Motor neuron (in vitro differentiated cells): ENCODE data around the gene ITM2B. TPM values are rescaled to one million over a fixed set of nuclear protein-coding genes. Genes with fewer than 3 reads are reported as not detected.
A peak's percentile ranks its signal among the peaks of the same experiment; 100 is the strongest.
"Not testable (repeated sequence)": the region's sequence is repeated elsewhere in the genome, so short reads cannot be mapped to it uniquely, and the experiment has no call there.

Experiments used
- ATAC-seq, 8 experiments: fragments of 200-7000 bp; cut with Tn5 transposase; replicated peaks in 6 of 8; 2 replicates each; pipeline ENCODE4 v1.8.0; 2021; ENCODE audit warnings: mild to moderate bottlenecking in 8 of 8, moderate library complexity in 8 of 8
- H3K27ac ChIP-seq, 2 donors: fragments of 250-450 bp; sonication (Bioruptor Pico); 2 replicates each; pipeline ENCODE4 v1.9.0; 2021; ENCODE audit warnings: antibody characterized with exemption in 2 of 2, mild to moderate bottlenecking in 2 of 2, moderate library complexity in 1 of 2
- H3K4me1 ChIP-seq, 2 donors: fragments of 250-450 bp; sonication (Bioruptor Pico); replicated peaks in 1 of 2; 2 replicates each; pipeline ENCODE4 v1.6.1; 2021; ENCODE audit warnings: antibody characterized with exemption in 2 of 2, mild to moderate bottlenecking in 2 of 2, moderate library complexity in 1 of 2
- H3K4me3 ChIP-seq, 5 donors: fragments of 250-450 bp; sonication (Bioruptor Pico); 2 replicates each; pipeline ENCODE4 v1.9.0; 2021; ENCODE audit warnings: antibody characterized with exemption in 5 of 5, mild to moderate bottlenecking in 5 of 5, moderate library complexity in 4 of 5
- WGBS, 10 experiments: fragments of 450-650 bp; shearing (Covaris generic); methylation state at CpG; one replicate each; pipeline ENCODE4 v1.0.0; 2022; 5-methylcytosine and 5-hydroxymethylcytosine counted together
- in situ Hi-C, 9 experiments: fragments of 400-800 bp; cut with MboI; loops; one replicate each; pipeline ENCODE4 v1.15.0; 2021; ENCODE audit warnings: low sequenced_read_pairs in 9 of 9, low pct_unique_long_range_greater_than_20kb in 2 of 9; ENCODE audit not compliant: unreplicated experiment in 9 of 9
- total RNA-seq, 8 experiments: library from RNA; unstranded; fragments of 300-600 nt; gene quantifications; 2 replicates each; pipeline versions ENCODE4 v1.2.3 to v1.2.4, GENCODE V29; 2022

Gene ITM2B
- total RNA-seq, 8 experiments from 2014 or later: 100 to 965 (median 173) TPM

- H3K4me1 ChIP-seq: no peaks in the 10 kb centered on the region
- WGBS, 10 experiments: 100% methylated on average over 1 of the region's 1 CpG; no CpG with 5 or more reads in 8 of the 10 experiments
- no peak overlapping the region for H3K4me3 ChIP-seq
- in situ Hi-C loops: no loop called here
- ATAC-seq: no peak
- H3K27ac ChIP-seq: no peak overlapping the region
Observed at GRCh38 chr13:48214519-48215121, 18.4 kb upstream of the ITM2B start.

GRCh38 chr13:48215511-48216203 lies 17.3 kb upstream of the ITM2B start:
- H3K4me3 ChIP-seq, H3K27ac ChIP-seq, H3K4me1 ChIP-seq, in situ Hi-C loops, ATAC-seq: not testable (repeated sequence)
- WGBS, 10 experiments: 33 to 60% (median 50%) methylated on average over 1 of the region's 1 CpG; no CpG with 5 or more reads in 7 of the 10 experiments

GRCh38 chr13:48216204-48216711 lies 16.7 kb upstream of the ITM2B start:
- H3K4me3 ChIP-seq: no peak overlapping the region
- H3K27ac ChIP-seq: no peak overlapping the region
- ATAC-seq: peak in 2 of 8 experiments; percentile 60 to 62
- in situ Hi-C loops: no loop called here
- no peaks in the 10 kb centered on the region for H3K4me1 ChIP-seq
- WGBS, 10 experiments: 20 to 100% (median 65%) methylated on average over 1 of the region's 2 CpGs; no CpG with 5 or more reads in 4 of the 10 experiments

- no peak overlapping the region for H3K27ac ChIP-seq
- H3K4me1 ChIP-seq: no peaks in the 10 kb centered on the region
- H3K4me3 ChIP-seq: no peak overlapping the region
- 0 to 100% (median 75%) methylated on average over 1 to 2 of the region's 2 CpGs; no CpG with 5 or more reads in 2 of the 10 experiments for WGBS, 10 experiments
- no peak for ATAC-seq
- in situ Hi-C loops: no loop called here
Observed at GRCh38 chr13:48220592-48220980, 12.4 kb upstream of the ITM2B start.

- in situ Hi-C loops: no loop called here
- Histone ChIP-seq H3K4me3 (no peak overlapping the region), H3K4me1 (no peaks in the 10 kb centered on the region), H3K27ac (no peak overlapping the region)
- 43 to 95% (median 73%) methylated on average over 2 to 7 of the region's 8 CpGs for WGBS, 10 experiments
- ATAC-seq: no peak
Observed at GRCh38 chr13:48220981-48221685, 11.9 kb upstream of the ITM2B start.

GRCh38 chr13:48221686-48222187 lies 11.3 kb upstream of the ITM2B start:
- WGBS, 10 experiments: 32 to 100% (median 77%) methylated on average over 1 to 4 of the region's 4 CpGs
- in situ Hi-C loops: no loop called here
- no peak for ATAC-seq
- H3K27ac ChIP-seq: no peak overlapping the region
- no peak overlapping the region for H3K4me3 ChIP-seq
- H3K4me1 ChIP-seq: no peaks in the 10 kb centered on the region

GRCh38 chr13:48222358-48223301 lies 10.4 kb upstream of the ITM2B start:
- Histone ChIP-seq H3K27ac (no peak overlapping the region), H3K4me1 (no peaks in the 10 kb centered on the region), H3K4me3 (no peak overlapping the region)
- WGBS, 10 experiments: 44 to 95% (median 90%) methylated on average over 2 to 12 of the region's 12 CpGs
- ATAC-seq: peak in 3 of 8 experiments; percentile 27 to 70 (median 32)
- in situ Hi-C loops: no loop called here

- 56 to 100% (median 100%) methylated on average over 1 to 3 of the region's 3 CpGs; no CpG with 5 or more reads in 1 of the 10 experiments for WGBS, 10 experiments
- ATAC-seq: no peak
- in situ Hi-C loops: loop anchor here in 1 of 9 experiments (25.0 kb wide), 1 partner anchor 87 kb away; no protein-coding TSS in a partner anchor
Observed at GRCh38 chr13:48224701-48225100, 8.3 kb upstream of the ITM2B start.

GRCh38 chr13:48230541-48230940 lies 2.5 kb upstream of the ITM2B start:
- ATAC-seq: no peak

More at GRCh38 chr13:48224701-48225100, 8.3 kb upstream of the ITM2B start:
- Histone ChIP-seq H3K27ac (no peak overlapping the region), H3K4me1 (no peaks in the 10 kb centered on the region), H3K4me3 (no peak overlapping the region)

GRCh38 chr13:48231080-48231479 lies 1.9 kb upstream of the ITM2B start:
- Histone ChIP-seq H3K4me1 (peaks cover 5% of the 10 kb centered on the region in 2 donors), H3K4me3 (no peak overlapping the region), H3K27ac (no peak overlapping the region)
- in situ Hi-C loops: loop anchor here in 1 of 9 experiments (25.0 kb wide), 1 partner anchor 94 kb away; no protein-coding TSS in a partner anchor
- no peak for ATAC-seq
- WGBS, 10 experiments: 15 to 100% (median 48%) methylated on average over 2 to 4 of the region's 4 CpGs

More at GRCh38 chr13:48230541-48230940, 2.5 kb upstream of the ITM2B start:
- in situ Hi-C loops: loop anchor here in 1 of 9 experiments (25.0 kb wide), 1 partner anchor 93 kb away; no protein-coding TSS in a partner anchor
- no peak overlapping the region for H3K27ac ChIP-seq
- WGBS, 10 experiments: 36 to 97% (median 63%) methylated on average over 1 to 2 of the region's 2 CpGs
- peaks cover 0 to 5% of the 10 kb centered on the region in 2 donors for H3K4me1 ChIP-seq
- H3K4me3 ChIP-seq: no peak overlapping the region

GRCh38 chr13:48231933-48232332 lies 1.1 kb upstream of the ITM2B start:
- peaks cover 8 to 12% of the 10 kb centered on the region in 2 donors for H3K4me1 ChIP-seq
- no peak overlapping the region for H3K4me3 ChIP-seq
- H3K27ac ChIP-seq: no peak overlapping the region
- in situ Hi-C loops: loop anchor here in 1 of 9 experiments (25.0 kb wide), 1 partner anchor 95 kb away; no protein-coding TSS in a partner anchor
- no peak for ATAC-seq
